K562 (cell line): Measurements from ENCODE around the gene OR2B2. TPM values are rescaled to one million over a fixed set of nuclear protein-coding genes. Genes with fewer than 3 reads are reported as not detected.
A peak's percentile ranks its signal among the peaks of the same experiment; 100 is the strongest.
"Not testable (repeated sequence)": the region's sequence is repeated elsewhere in the genome, so short reads cannot be mapped to it uniquely, and the experiment has no call there.

ENCODE experiments used
- ATAC-seq: fragments of 200-7000 bp; cut with Tn5 transposase; 3 replicates; pipeline ENCODE4 v1.9.1; 2020; ENCODE audit warnings: moderate library complexity
- BruUV-seq: library from RNA; stranded (reverse); fragments of 400-500 nt; replicated peaks from 2 replicates; lab custom pipeline; 2021; lab: Mats Ljungman, UMichigan
- CTCF ChIA-PET: fragments of 300-600 bp; formaldehyde crosslinking; extraction: SDS; loops from one replicate; lab custom pipeline; 2021; ENCODE audit warnings: low intra/inter-chr PET ratio; lab: Yijun Ruan, JAX
- POLR2A ChIA-PET: fragments of 300-600, 350-650 bp; sonication (Branson Sonifier 250); formaldehyde crosslinking; extraction: SDS; loops from one replicate; lab custom pipeline; 2021; ENCODE audit warnings: antibody characterized with exemption, inconsistent platforms; lab: Yijun Ruan, JAX
- DNase-seq, 4 experiments: peaks; one replicate each; pipeline versions ENCODE4 v3.0.0 to v3.0.0-alpha.2; 2011 to 2018; ENCODE audit warnings: low spot score in 3 of 4, mixed read lengths in 3 of 4; ENCODE audit errors: extremely low read depth in 1 of 4
- FAIRE-seq: peaks from 2 replicates; lab custom pipeline; 2011; peaks lifted over from hg19 to GRCh38; lab: Jason Lieb, UNC
- H2AFZ ChIP-seq: 2 replicates; pipeline ENCODE4 v1.6.0; 2011; ENCODE audit warnings: low read depth, low read length, control low read depth, inconsistent platforms
- H3K27ac ChIP-seq: fragments of 200-600 bp; 3 replicates; pipeline ENCODE4 v1.8.0; 2011; ENCODE audit warnings: low read depth, mild to moderate bottlenecking, control low read depth, inconsistent platforms, low read length, moderate library complexity, mixed read lengths; ENCODE audit errors: extremely low read depth
- H3K27me3 ChIP-seq, 2 experiments: fragments of 300-600 bp in 1 of 2; 2 replicates in 1 of 2; 3 replicates in 1 of 2; pipeline versions ENCODE4 v1.6.0 to v1.8.0; 2011; ENCODE audit warnings: inconsistent platforms in 2 of 2, low read length in 2 of 2, mild to moderate bottlenecking in 1 of 2, mixed read lengths in 1 of 2, moderate library complexity in 1 of 2; ENCODE audit not compliant: control insufficient read depth in 2 of 2, insufficient read depth in 2 of 2
- H3K36me3 ChIP-seq: fragments of 300-600 bp; 3 replicates; pipeline ENCODE4 v1.8.0; 2011; ENCODE audit warnings: mild to moderate bottlenecking, low read length, inconsistent platforms; ENCODE audit not compliant: control insufficient read depth, insufficient read depth
- H3K4me1 ChIP-seq, 2 experiments: fragments of 200-600 bp in 1 of 2; replicated peaks in 1 of 2; 2 replicates in 1 of 2; 3 replicates in 1 of 2; pipeline versions ENCODE4 v1.5.1 to v1.8.0; 2011; ENCODE audit warnings: inconsistent platforms in 2 of 2, low read length in 2 of 2, mild to moderate bottlenecking in 1 of 2, mixed read lengths in 1 of 2, moderate library complexity in 1 of 2; ENCODE audit not compliant: control insufficient read depth in 2 of 2, insufficient read depth in 2 of 2
- H3K4me2 ChIP-seq: 2 replicates; pipeline ENCODE4 v1.6.1; 2011; ENCODE audit warnings: low read length, control low read depth, inconsistent platforms, mixed read lengths; ENCODE audit not compliant: insufficient read depth
- H3K4me3 ChIP-seq: fragments of 200-600 bp; sonication (generic), shearing (Covaris generic); 2 replicates; pipeline ENCODE4 v1.5.1; 2016; ENCODE audit warnings: control low read depth, inconsistent platforms
- H3K79me2 ChIP-seq: fragments of 200-600 bp; 3 replicates; pipeline ENCODE4 v1.8.0; 2011; ENCODE audit warnings: low read length, inconsistent platforms; ENCODE audit not compliant: control insufficient read depth, insufficient read depth
- H3K9ac ChIP-seq, 2 experiments: 2 replicates each; pipeline versions ENCODE4 v1.6.0 to v1.6.1; 2011; ENCODE audit warnings: low read depth in 2 of 2, low read length in 2 of 2, control low read depth in 1 of 2, inconsistent platforms in 1 of 2, mild to moderate bottlenecking in 1 of 2, mixed read lengths in 1 of 2; ENCODE audit not compliant: insufficient read depth in 1 of 2
- H3K9me1 ChIP-seq: one replicate; pipeline ENCODE4 v1.6.0; 2011; ENCODE audit warnings: inconsistent platforms, mild to moderate bottlenecking, low read length, moderate library complexity; ENCODE audit not compliant: control insufficient read depth, insufficient read depth
- H3K9me3 ChIP-seq: replicated peaks from 2 replicates; pipeline ENCODE4 v1.5.1; 2011; ENCODE audit warnings: low read depth, low read length, inconsistent platforms; ENCODE audit not compliant: control insufficient read depth, insufficient read depth
- H4K20me1 ChIP-seq: replicated peaks from 2 replicates; pipeline ENCODE4 v1.6.1; 2011; ENCODE audit warnings: low read length, inconsistent platforms, mixed read lengths; ENCODE audit not compliant: control insufficient read depth, insufficient read depth
- CBFA2T3 ChIP-seq: fragments of 450-650 bp; IDR thresholded peaks from 2 replicates; pipeline ENCODE4 v1.6.1; 2017
- CHAMP1 ChIP-seq: fragments of 450-650 bp; IDR thresholded peaks from 2 replicates; pipeline ENCODE4 v1.6.1; 2016; ENCODE audit warnings: mild to moderate bottlenecking
- ZNF431 ChIP-seq: sonication (generic); formaldehyde crosslinking; IDR thresholded peaks from 2 replicates; pipeline ENCODE4 v1.8.0; 2022; ENCODE audit warnings: mild to moderate bottlenecking, missing genetic modification reagents
- WGBS: fragments of 100-300 bp; shearing (Covaris generic); methylation state at CpG from one replicate; pipeline ENCODE4 v1.1.6; 2016; ENCODE audit warnings: low coverage, mixed read lengths; ENCODE audit not compliant: insufficient coverage; ENCODE audit errors: missing lambda C conversion rate; 5-methylcytosine and 5-hydroxymethylcytosine counted together
- in situ Hi-C: fragments of 300-500 bp; cut with MboI; formaldehyde crosslinking; loops from 4 replicates; pipeline ENCODE4 v1.15.0; 2018; ENCODE audit warnings: inconsistent platforms, mixed read lengths
- intact Hi-C: fragments of 100-400 bp; cut with micrococcal nuclease; formaldehyde crosslinking; loops from 2 replicates; pipeline ENCODE4 v1.14.2; 2022
- polyA plus RNA-seq, 8 experiments: library from polyadenylated mRNA; depleted of rRNA in 4 of 8; stranded (reverse) in 5 of 8; unstranded in 3 of 8; fragments of >200 nt; fragmentation: Nextera tagmentation in 2 of 8; fragmentation: Illumina TruSeq in 1 of 8; extraction: Ambion mirVana in 2 of 8; extraction: Trizol in 1 of 8; gene quantifications; 2 replicates each; pipeline versions ENCODE4 v1.2.1 to v1.2.3, GENCODE V29; 2011 to 2014; ENCODE audit warnings: inconsistent platforms in 1 of 8, missing spikeins in 1 of 8
- total RNA-seq, 7 experiments: library from RNA; depleted of rRNA in 6 of 7; stranded (reverse); fragments of >200 nt in 6 of 7; fragmentation: Illumina TruSeq in 2 of 7; extraction: Trizol in 2 of 7; gene quantifications; 2 replicates each; pipeline versions ENCODE4 v1.2.1 to v1.2.3, GENCODE V29; 2011 to 2021; ENCODE audit warnings: low replicate concordance in 1 of 7

Gene OR2B2
- total and polyA plus RNA-seq, 9 of the 15 experiments (the other 6 are each of a cell fraction or from before 2014, with no cell fraction given) = 0.24 TPM; not detected in 8

GRCh38 chr6:27929930-27930329 lies 17.7 kb upstream of the OR2B2 start:
- H3K9ac ChIP-seq, DNase-seq, H3K9me1 ChIP-seq, in situ Hi-C loops, H4K20me1 ChIP-seq, H3K27ac ChIP-seq, H3K4me3 ChIP-seq, POLR2A ChIA-PET, BruUV-seq, H3K9me3 ChIP-seq, H3K4me1 ChIP-seq, intact Hi-C loops, H2AFZ ChIP-seq, H3K4me2 ChIP-seq, FAIRE-seq, H3K27me3 ChIP-seq, ATAC-seq, CTCF ChIA-PET: not testable (repeated sequence)
- peaks cover 37% of the 10 kb centered on the region; the same call in 2 of the 3 replicates for H3K36me3 ChIP-seq
- peaks cover 47% of the 10 kb centered on the region for H3K79me2 ChIP-seq
- WGBS = 50% methylated on average over 5 of the region's 5 CpGs
- TF ChIP-seq ZNF431 (CRISPR knock-in tag) = peak; percentile 98
- 0 out of 2 replicates have a peak, but pooled peaks have one; percentile 24 for TF ChIP-seq CHAMP1

- DNase-seq, ATAC-seq, H3K27ac ChIP-seq, intact Hi-C loops, BruUV-seq, in situ Hi-C loops, H3K9me3 ChIP-seq, FAIRE-seq, H2AFZ ChIP-seq, H3K4me1 ChIP-seq, CTCF ChIA-PET, H3K9me1 ChIP-seq, H3K27me3 ChIP-seq, POLR2A ChIA-PET, H4K20me1 ChIP-seq, H3K9ac ChIP-seq, H3K4me2 ChIP-seq, H3K4me3 ChIP-seq: not testable (repeated sequence)
- Histone ChIP-seq H3K36me3 (peaks cover 41% of the 10 kb centered on the region), H3K79me2 (peaks cover 52% of the 10 kb centered on the region)
- peak; percentile 96 for TF ChIP-seq ZNF431 (CRISPR knock-in tag)
- TF ChIP-seq CBFA2T3 = peak; percentile 20; the same call in 1 of the 2 replicates
- 94% methylated on average over 2 of the region's 2 CpGs for WGBS
Observed at GRCh38 chr6:27928041-27928440, 15.8 kb upstream of the OR2B2 start.
